ENCODE data around the gene ARPC1A. TPM values are rescaled to one million over a fixed set of nuclear protein-coding genes. Genes with fewer than 3 reads are reported as not detected.
"Not testable (repeated sequence)": the region's sequence is repeated elsewhere in the genome, so short reads cannot be mapped to it uniquely, and the experiment has no call there.

The ARPC1A gene
- total RNA-seq, 2 experiments from 2014 or later, result 71.8 to 108 TPM

DNA sequence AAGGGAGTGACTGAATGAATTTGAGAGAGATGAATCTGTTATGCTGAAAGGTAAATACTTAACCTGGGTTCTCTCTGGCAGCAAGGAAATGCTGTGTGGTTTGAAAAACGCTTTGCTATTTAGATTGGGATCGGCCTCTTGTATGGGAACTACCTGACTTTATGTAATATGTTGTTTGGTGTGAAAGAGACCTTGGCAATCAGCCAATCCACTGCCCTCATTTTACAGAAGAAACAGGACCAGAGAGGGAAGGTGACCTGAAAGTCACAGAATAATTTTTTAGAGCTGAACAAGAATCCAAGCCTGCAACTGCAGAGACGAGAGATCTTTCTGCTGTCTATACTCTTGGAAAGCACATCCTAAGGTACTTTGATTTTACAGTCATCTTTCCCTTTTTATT lies 84.1 kb downstream of the ARPC1A start:
- ChIA-PET CTCF (ENCODE audit: unreplicated experiment) (no interaction called here), POLR2A (interaction anchor here (0.9 kb wide), 1 partner anchor 10 kb away, joined by 4 read pairs; no protein-coding TSS in a partner anchor)
- no peak for TF ChIP-seq EZH2phosphoT487 (IDR thresholded peaks at IDR 0.05; ENCODE audit: borderline replicate concordance, low read depth, low read length)
- TF ChIP-seq, protein P1, sequence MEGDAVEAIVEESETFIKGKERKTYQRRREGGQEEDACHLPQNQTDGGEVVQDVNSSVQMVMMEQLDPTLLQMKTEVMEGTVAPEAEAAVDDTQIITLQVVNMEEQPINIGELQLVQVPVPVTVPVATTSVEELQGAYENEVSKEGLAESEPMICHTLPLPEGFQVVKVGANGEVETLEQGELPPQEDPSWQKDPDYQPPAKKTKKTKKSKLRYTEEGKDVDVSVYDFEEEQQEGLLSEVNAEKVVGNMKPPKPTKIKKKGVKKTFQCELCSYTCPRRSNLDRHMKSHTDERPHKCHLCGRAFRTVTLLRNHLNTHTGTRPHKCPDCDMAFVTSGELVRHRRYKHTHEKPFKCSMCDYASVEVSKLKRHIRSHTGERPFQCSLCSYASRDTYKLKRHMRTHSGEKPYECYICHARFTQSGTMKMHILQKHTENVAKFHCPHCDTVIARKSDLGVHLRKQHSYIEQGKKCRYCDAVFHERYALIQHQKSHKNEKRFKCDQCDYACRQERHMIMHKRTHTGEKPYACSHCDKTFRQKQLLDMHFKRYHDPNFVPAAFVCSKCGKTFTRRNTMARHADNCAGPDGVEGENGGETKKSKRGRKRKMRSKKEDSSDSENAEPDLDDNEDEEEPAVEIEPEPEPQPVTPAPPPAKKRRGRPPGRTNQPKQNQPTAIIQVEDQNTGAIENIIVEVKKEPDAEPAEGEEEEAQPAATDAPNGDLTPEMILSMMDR (conservative IDR thresholded peaks at IDR 0.05; ENCODE audit: low read length), result no peak
- Histone ChIP-seq H3K9me3 (ENCODE audit: low read length) (no peaks in the 10 kb centered on the region), H3K4me2 (ENCODE audit: low read length) (peak overlapping the region; percentile 95), H2AFZ (ENCODE audit: low read length) (no peak overlapping the region), H3K4me1 (ENCODE audit: insufficient read depth, low read length, poor library complexity, severe bottlenecking) (peaks cover 32% of the 10 kb centered on the region), H3K9me2 (ENCODE audit: insufficient read depth, low read length) (no peaks in the 10 kb centered on the region), H3K79me2 (ENCODE audit: insufficient read depth, low read depth, low read length) (peaks cover 67% of the 10 kb centered on the region), H3K4me3 (ENCODE audit: low read depth, low read length, poor library complexity, severe bottlenecking) (peak overlapping the region; percentile 92), H3K27ac (ENCODE audit: low read depth, low read length, poor library complexity, severe bottlenecking) (peak overlapping the region; percentile 69), H3K36me3 (ENCODE audit: insufficient read depth, low read length) (peaks cover 54% of the 10 kb centered on the region), H4K20me1 (ENCODE audit: insufficient read depth, low read length) (peaks cover 22% of the 10 kb centered on the region; the same call in 1 of the 2 replicates)
- DNase-seq (ENCODE audit: low spot score), result no peak
- BruUV-seq (replicated peaks), result TSS peak; percentile 56
- intact Hi-C loops (cut with micrococcal nuclease; ENCODE audit: unreplicated experiment), result loop anchor here (2.0 to 5.0 kb wide), 2 partner anchors 29 to 38 kb away; partner anchors contain the start of gene ARPC1B

- Histone ChIP-seq H2AFZ (ENCODE audit: low read length) (no peak overlapping the region), H3K27ac (ENCODE audit: low read depth, low read length, poor library complexity, severe bottlenecking) (no peak overlapping the region), H3K4me2 (ENCODE audit: low read length) (peak overlapping the region; percentile 95), H4K20me1 (ENCODE audit: insufficient read depth, low read length) (peaks cover 22% of the 10 kb centered on the region; the same call in 1 of the 2 replicates), H3K9me3 (ENCODE audit: low read length) (no peaks in the 10 kb centered on the region), H3K4me1 (ENCODE audit: insufficient read depth, low read length, poor library complexity, severe bottlenecking) (peaks cover 31% of the 10 kb centered on the region), H3K4me3 (ENCODE audit: low read depth, low read length, poor library complexity, severe bottlenecking) (peak overlapping the region; percentile 92), H3K36me3 (ENCODE audit: insufficient read depth, low read length) (peaks cover 56% of the 10 kb centered on the region), H3K79me2 (ENCODE audit: insufficient read depth, low read depth, low read length) (peaks cover 59% of the 10 kb centered on the region), H3K9me2 (ENCODE audit: insufficient read depth, low read length) (no peaks in the 10 kb centered on the region)
- DNase-seq (ENCODE audit: low spot score), result no peak
- TF ChIP-seq, protein P1 (conservative IDR thresholded peaks at IDR 0.05; ENCODE audit: low read length), result no peak
- no peak for TF ChIP-seq EZH2phosphoT487 (IDR thresholded peaks at IDR 0.05; ENCODE audit: borderline replicate concordance, low read depth, low read length)
- intact Hi-C loops (cut with micrococcal nuclease; ENCODE audit: unreplicated experiment), result no loop called here
- CTCF ChIA-PET (ENCODE audit: unreplicated experiment), result interaction anchor here (0.9 kb wide), 1 partner anchor 18 kb away, joined by 6 read pairs; no protein-coding TSS in a partner anchor
- BruUV-seq (replicated peaks), result no TSS peak
- POLR2A ChIA-PET, result no interaction called here
Observed at GRCh38 chr7:99410635-99411034, 84.9 kb downstream of the ARPC1A start.

- TF ChIP-seq, protein P1 (conservative IDR thresholded peaks at IDR 0.05; ENCODE audit: low read length), result peak; percentile 72
- H3K9me3 ChIP-seq (ENCODE audit: low read length); H3K4me2 ChIP-seq (ENCODE audit: low read length); H3K79me2 ChIP-seq (ENCODE audit: insufficient read depth, low read depth, low read length); H3K4me1 ChIP-seq (ENCODE audit: insufficient read depth, low read length, poor library complexity, severe bottlenecking); H2AFZ ChIP-seq (ENCODE audit: low read length); H3K27ac ChIP-seq (ENCODE audit: low read depth, low read length, poor library complexity, severe bottlenecking); intact Hi-C loops (cut with micrococcal nuclease; ENCODE audit: unreplicated experiment); H4K20me1 ChIP-seq (ENCODE audit: insufficient read depth, low read length); CTCF ChIA-PET (ENCODE audit: unreplicated experiment); BruUV-seq (replicated peaks); H3K4me3 ChIP-seq (ENCODE audit: low read depth, low read length, poor library complexity, severe bottlenecking); H3K9me2 ChIP-seq (ENCODE audit: insufficient read depth, low read length): not testable (repeated sequence)
- peak; percentile 42 for DNase-seq (ENCODE audit: low spot score)
- POLR2A ChIA-PET, result interaction anchor here (0.9 kb wide), 1 partner anchor 8 kb away, joined by 3 read pairs; no protein-coding TSS in a partner anchor
- peaks cover 95% of the 10 kb centered on the region for H3K36me3 ChIP-seq (ENCODE audit: insufficient read depth, low read length)
Observed at GRCh38 chr7:99415513-99416127, 89.9 kb downstream of the ARPC1A start.
